Measurements from ENCODE around the gene AP2A2. TPM values are rescaled to one million over a fixed set of nuclear protein-coding genes. Genes with fewer than 3 reads are reported as not detected.

AP2A2 gene
- total RNA-seq, 1 donor from 2014 or later, result 26.0 TPM

- no peak for DNase-seq (ENCODE audit: low read depth in 2 of 2)
Measured at GRCh38 chr11:1012740-1013630, 87.3 kb downstream of the AP2A2 start.

- DNase-seq (ENCODE audit: low read depth in 2 of 2), result no peak
Measured at GRCh38 chr11:1013631-1013935, 87.9 kb downstream of the AP2A2 start.

GRCh38 chr11:1014276-1014675 is 88.6 kb downstream of the AP2A2 start:
- no peak for DNase-seq (ENCODE audit: low read depth in 2 of 2)

- no peak for DNase-seq (ENCODE audit: low read depth in 2 of 2)
Measured at GRCh38 chr11:1015064-1015463, 89.4 kb downstream of the AP2A2 start.

DNA sequence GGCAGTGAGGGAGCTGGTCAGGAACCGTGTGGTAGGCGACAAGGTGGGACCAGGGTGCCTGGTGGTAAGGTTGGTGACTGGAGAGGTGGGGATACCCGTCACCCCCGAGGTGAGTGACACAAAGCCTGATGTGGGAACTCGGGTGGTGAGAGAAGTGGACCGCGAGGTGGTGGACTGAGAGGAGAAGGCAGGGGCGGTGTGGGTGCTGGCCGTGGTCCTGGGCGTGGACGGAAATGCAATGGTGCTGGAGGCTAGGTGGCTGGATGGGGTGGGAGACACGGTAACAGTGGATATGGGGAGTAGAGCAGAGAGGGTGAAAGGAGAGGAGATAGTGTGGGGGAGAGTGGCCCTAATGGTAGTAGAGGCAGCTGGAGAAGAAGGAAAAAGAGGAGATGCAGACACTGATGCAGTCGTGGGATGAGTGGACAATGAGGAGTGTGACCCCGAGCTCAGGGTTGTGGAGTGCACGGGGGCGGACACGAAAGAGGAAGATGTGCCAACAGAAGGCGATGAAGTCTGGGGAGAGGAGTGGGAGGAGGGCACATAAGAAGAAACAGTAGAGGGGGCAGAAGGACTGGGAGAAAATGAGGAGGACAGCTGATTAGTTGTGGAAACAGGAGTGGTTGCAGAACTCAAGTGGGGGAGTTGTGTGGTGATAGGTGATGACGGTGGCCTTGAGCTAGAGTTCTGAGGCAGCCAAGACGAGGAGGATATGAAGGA is 90.3 kb downstream of the AP2A2 start:
- DNase-seq (ENCODE audit: low read depth in 2 of 2), result no peak

GRCh38 chr11:1016610-1017126 is 91.0 kb downstream of the AP2A2 start:
- peak in 1 of 2 donors; percentile 18 for DNase-seq (ENCODE audit: low read depth in 2 of 2)

DNA sequence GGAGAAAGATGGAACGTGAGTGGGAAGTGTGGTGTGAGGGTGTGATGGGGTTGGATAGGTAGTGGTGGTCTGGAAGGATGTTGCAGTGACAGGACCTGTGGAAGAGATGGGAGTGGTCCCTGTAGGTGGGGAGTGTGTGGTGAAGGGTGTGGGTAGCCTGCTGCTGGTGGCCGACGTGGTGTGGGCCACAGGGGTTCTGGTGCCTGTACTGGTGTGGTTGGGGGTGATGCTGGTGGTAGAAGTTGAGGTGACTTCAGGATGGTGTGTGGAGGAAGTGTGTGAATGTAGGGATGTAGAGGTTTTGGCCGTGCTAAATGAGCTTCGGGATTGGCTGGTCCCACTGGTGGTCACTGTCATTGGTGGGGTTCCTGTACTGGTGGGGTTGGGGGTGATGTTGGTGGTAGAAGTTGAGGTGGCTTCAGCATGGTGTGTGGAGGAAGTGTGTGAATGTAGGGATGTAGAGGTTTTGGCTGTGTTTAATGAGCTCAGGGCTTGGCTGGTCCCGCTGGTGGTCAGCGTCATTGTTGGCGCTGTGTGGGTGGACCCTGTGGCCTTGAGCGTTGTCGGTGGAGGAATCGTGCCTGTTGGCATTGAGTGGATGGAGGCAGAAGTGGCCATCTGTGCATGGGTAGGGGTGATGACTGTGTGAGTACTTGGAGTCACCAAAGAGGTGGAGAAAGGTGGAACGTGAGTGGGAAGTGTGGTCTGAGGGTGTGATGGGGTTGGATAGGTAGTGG is 91.8 kb downstream of the AP2A2 start:
- peak; percentile 12 to 20 for DNase-seq (ENCODE audit: low read depth in 2 of 2)

- DNase-seq (ENCODE audit: low read depth in 2 of 2), result no peak
Measured at GRCh38 chr11:1018091-1018490, 92.4 kb downstream of the AP2A2 start.

GRCh38 chr11:1019321-1019910 is 93.7 kb downstream of the AP2A2 start:
- no peak for DNase-seq (ENCODE audit: low read depth in 2 of 2)

GRCh38 chr11:1020211-1020905 is 94.7 kb downstream of the AP2A2 start:
- DNase-seq (ENCODE audit: low read depth in 2 of 2), result no peak

DNA sequence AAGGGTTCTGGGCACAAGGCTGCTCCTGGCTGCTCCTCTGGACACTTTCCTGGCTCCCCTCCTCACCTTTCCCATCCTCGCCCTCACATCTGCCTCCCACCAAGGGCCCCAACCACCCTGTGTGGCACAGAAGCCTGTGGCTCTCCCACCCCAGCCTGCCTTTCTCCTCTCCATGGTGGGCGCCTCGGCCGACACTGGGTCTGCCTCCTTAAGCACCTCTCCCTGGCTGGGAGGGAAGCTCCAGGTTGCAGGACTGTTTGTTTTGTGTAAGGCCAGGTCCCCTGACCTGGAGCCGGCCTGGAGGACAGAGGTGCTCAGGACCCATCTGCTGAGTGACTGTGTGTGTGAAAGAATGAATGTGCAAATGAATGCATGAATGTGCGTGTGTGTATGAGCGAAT is 96.7 kb downstream of the AP2A2 start:
- DNase-seq (ENCODE audit: low read depth in 2 of 2), result no peak

DNA sequence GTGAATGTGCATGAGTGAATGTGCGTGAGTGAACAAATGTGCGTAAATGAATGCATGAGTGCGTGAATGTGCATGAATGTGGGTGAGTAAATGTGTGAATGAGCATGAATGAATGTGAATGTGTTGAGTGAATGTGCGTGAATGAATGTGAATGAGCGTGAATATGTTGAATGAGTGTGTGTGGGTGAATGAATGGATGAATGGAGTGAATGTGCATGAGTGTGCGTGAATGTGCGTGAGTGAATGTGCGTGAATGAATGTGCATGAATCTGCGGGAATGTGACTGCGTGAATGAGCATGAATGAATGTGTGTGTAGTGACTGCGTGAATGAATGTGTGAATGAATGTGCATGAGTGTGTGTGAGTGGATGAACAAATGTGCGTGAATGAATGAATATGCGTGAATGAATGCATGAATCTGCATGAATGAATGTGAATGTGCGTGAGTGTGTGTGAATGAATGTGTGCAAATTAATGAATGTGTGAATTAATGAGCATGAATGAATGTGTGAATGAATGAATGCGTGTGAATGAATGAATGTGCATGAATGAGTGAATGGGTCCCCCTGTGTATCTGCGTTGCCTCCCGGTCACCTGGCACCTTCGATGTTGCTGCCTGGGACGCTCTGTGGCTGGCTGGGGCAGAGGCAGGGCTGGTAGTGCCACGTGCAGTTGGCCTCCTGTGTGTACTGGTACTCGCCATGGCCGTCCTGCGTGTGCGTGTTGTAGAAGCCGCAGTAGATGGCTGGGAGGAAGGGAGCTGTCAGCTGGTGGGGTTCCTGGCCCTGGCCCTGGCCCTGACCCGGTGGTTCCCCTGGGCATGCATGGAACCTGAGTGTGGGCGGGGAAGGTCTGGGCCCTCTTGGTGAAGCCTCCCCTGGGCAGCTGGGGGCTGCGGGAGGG is 97.5 kb downstream of the AP2A2 start:
- DNase-seq (ENCODE audit: low read depth in 2 of 2), result no peak

DNA sequence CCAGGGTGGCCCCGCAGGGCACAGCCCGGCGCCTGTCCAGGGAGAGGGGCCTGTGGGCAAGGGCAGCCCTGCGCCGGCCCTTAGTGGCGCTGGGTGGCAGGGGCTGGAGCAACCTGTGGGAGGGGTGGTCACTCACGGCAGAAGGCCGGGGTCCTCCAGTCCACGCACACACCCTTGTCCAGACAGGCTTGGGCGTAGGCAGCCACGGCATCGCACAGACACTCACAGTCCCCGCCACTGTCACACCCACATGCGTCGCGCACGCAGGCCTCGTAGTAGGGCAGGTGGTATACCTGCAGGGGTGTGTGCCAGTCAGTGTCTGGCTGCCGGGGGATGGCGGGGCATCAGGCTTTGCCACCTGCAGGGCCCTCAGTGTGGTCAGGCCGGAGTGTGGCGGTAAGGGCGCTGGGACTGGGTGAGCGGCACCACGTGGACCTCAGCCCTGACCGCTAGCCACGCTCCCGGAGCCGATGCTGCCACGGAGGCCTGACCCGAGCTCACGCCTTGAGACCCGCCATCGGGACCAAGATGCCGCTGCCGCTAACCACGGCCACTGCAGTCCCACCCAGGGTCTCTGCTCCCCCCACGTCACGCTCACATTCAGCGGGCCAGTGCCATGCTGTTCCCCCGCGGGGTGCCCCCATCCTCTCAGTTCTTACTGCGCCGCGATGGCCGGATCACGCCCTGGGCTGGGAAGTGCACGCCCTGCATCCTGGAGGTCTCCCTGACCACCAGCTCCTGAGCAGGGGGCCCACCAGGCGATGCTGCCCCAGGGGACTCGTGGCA is 98.3 kb downstream of the AP2A2 start:
- DNase-seq (ENCODE audit: low read depth in 2 of 2), result no peak

- DNase-seq (ENCODE audit: low read depth in 2 of 2), result no peak
Measured at GRCh38 chr11:1024597-1025409, 99.1 kb downstream of the AP2A2 start.

GRCh38 chr11:1025410-1026162 is 99.9 kb downstream of the AP2A2 start:
- DNase-seq (ENCODE audit: low read depth in 2 of 2), result no peak

DNA sequence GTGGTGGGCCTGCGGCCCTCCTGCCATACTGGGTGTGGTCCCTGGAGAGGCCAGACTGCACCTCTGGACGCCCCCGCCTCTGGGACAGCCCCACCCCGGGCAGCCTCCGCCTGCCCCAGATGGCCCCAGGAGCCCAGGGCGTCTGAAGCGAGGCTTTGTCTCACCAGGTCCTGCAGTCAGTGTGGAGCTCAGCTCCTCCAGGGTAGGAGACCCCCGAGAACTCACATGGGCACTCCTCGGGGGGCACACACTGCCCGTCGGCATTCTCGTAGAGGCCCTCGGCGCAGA is 100.4 kb downstream of the AP2A2 start:
- DNase-seq (ENCODE audit: low read depth in 2 of 2), result no peak

DNA sequence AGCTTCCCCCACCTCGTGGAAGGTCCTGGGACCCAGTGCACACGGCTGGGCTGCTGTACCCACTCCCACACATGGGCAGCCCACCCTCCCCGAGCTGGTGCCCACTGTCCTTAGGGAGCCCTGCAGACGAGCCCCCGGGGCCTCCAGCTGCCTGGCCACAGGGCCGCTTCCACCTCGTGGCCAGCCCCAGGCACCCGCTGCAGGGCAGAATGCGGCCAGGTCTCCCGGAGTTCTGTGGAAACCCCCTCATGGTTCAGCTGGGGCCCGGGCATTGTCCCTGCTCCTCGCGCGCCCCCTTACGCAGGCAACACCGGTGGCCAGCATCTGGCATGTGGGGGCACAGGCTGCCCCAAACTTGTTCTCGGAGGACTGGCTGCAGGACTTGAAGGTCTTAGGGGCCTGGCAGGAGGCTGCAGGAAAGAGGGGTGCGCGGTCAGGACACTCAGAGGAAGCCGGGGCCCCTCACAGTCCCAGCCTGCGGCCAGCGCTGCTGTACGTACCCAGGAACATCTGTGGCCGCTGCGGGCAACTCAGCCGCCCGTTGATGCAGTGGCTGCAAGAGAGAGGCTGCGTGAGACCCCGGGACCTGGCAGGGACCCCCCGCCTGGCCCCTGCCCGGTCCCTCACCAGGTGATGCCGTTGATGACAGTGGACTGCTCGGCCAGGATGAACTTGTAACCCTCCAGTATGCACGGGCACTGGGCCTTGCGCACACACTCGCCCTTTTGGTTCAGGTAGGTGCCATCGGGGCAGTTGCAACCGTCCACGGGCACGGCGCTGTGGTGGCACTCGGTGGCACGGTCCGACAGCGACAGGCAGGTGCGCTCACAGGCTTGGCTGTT is 101.2 kb downstream of the AP2A2 start:
- DNase-seq (ENCODE audit: low read depth in 2 of 2), result no peak

Measured in lung microvascular endothelial cell (primary cell).